ENCODE measurements around the gene APBB2.

Gene APBB2

DNA sequence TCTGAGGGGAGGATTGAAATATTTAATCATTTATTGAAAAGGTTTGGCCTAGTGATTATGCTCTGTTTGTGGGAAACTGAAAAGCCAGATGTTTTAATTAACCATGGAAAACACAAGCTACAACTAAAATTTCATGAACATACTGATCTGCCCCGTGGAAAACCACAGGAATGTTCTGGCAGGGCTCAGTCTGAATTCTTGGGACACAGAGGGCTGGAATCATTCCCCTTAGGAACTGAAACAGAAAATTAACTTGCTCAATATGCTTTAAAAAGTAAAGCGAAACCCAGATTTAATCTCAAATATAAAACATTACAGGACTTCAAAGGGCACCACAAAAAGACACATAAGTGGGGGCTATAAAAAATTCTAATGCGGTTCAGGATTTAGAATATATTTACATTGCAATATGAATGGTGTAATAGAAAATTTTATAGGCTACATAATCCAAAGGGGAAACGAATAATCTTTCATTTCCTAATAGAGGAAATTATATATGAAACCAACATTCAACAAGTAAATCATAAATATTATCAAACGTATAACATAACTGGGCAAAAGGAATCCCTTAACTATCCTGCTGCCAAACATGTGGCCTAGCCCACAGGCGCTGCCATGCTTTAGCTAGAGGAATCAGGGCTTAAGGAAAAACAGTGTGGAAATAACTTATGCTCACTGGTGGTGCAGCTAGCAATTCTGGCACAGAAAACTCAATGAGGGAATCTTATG lies 70.9 kb downstream of the APBB2 start:
- Histone ChIP-seq H3K36me3 (ENCODE audit: control insufficient read depth, low read depth, low read length) (no peaks in the 10 kb centered on the region), H3K9me3 (ENCODE audit: control insufficient read depth, low read depth, low read length) (no peaks in the 10 kb centered on the region), H3K27ac (ENCODE audit: low read length) (no peak overlapping the region), H3K4me3 (ENCODE audit: low read length) (no peak overlapping the region), H3K9ac (ENCODE audit: low read length) (no peak overlapping the region), H3K27me3 (ENCODE audit: control insufficient read depth, insufficient read depth, low read length) (no peaks in the 10 kb centered on the region), H3K4me1 (ENCODE audit: control insufficient read depth, low read depth, low read length) (peaks cover 15% of the 10 kb centered on the region)

DNA sequence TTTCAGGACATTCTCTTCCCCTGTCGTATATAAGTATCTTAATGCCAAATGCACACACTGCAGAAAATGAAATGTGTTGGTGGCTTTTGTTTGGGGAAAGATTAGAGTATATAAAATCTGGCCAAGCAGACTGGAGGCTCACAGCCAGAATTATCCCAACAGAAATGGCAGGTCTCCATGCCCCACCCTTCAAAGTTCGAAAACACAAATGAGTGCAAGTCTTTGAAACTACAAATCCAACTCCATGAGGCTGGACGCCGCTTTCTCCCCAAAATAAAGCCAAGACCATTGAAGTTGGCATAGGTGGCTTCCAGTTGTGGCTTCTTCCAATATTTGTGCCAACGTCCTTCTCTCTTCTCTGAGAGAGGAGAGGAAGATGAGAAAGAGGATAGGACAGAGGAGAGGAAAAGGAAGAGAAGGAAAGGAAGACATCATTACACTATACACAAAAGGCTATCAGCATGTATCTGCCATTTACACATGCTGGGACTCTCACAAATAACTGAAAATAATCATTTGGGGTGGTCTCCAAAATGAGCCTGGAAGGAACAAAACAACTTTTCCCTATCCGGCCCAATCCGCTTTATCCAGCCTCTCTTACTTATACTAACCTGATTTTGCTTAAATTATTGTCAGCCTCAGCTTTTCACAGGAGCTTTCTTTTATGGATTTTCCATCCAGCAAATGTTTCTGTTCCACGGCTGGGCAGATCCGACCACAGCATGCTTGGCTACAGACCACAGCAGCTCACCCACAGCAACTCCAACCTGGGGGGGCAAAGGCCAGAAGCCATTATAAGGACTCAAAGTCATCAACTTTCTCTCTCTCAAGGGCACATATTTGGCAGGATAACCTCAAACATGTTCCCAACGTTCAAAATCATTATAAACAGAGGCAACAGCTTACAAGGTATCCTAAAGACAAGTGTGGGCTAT lies 71.7 kb downstream of the APBB2 start:
- Histone ChIP-seq H3K36me3 (ENCODE audit: control insufficient read depth, low read depth, low read length) (no peaks in the 10 kb centered on the region), H3K9ac (ENCODE audit: low read length) (no peak overlapping the region), H3K9me3 (ENCODE audit: control insufficient read depth, low read depth, low read length) (no peaks in the 10 kb centered on the region), H3K4me1 (ENCODE audit: control insufficient read depth, low read depth, low read length) (peaks cover 15% of the 10 kb centered on the region), H3K4me3 (ENCODE audit: low read length) (no peak overlapping the region), H3K27me3 (ENCODE audit: control insufficient read depth, insufficient read depth, low read length) (no peaks in the 10 kb centered on the region), H3K27ac (ENCODE audit: low read length) (no peak overlapping the region)

DNA sequence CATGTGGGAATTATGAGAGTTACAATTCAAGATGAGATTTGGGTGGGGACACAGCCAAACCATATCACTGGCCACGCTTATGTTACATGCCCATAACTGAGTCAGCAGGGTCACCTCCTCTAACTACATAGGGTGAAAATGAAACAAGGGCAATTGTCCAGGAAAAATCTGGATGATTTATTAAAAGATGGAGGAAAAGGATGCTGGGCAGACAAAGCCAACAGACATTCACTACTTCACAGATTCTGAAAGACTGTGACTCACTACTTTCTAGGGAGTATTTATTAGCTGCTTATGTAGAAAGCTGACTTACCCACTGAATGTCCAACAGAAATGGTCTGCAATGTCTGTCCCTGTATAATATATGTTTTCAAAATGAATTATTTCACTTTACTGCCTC lies 72.4 kb downstream of the APBB2 start:
- H3K4me1 ChIP-seq (ENCODE audit: control insufficient read depth, low read depth, low read length), result peaks cover 11% of the 10 kb centered on the region
- H3K27me3 ChIP-seq (ENCODE audit: control insufficient read depth, insufficient read depth, low read length), result no peaks in the 10 kb centered on the region
- no peaks in the 10 kb centered on the region for H3K36me3 ChIP-seq (ENCODE audit: control insufficient read depth, low read depth, low read length)
- H3K4me3 ChIP-seq (ENCODE audit: low read length), result no peak overlapping the region
- no peak overlapping the region for H3K9ac ChIP-seq (ENCODE audit: low read length)
- H3K27ac ChIP-seq (ENCODE audit: low read length), result no peak overlapping the region
- H3K9me3 ChIP-seq (ENCODE audit: control insufficient read depth, low read depth, low read length), result no peaks in the 10 kb centered on the region

DNA sequence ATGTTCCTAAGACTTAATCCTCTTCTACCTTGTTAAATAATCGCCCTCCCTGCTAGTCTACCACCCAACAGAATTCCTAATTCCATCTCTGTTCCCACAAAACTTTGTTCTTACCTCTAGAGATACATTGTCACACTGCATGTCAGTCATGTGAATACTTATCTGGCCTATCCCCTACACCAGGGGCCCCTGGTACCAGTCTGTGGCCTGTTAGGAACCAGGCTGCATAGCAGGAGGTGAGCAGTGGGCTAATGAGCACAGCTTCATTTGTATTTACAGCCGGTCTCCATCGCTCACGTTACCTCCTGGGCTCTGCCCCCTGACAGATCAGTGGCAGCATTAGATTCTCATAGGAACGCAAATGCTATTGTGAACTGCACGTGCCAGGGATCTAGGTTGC lies 73.9 kb downstream of the APBB2 start:
- Histone ChIP-seq H3K9ac (ENCODE audit: low read length) (no peak overlapping the region), H3K27ac (ENCODE audit: low read length) (no peak overlapping the region), H3K9me3 (ENCODE audit: control insufficient read depth, low read depth, low read length) (no peaks in the 10 kb centered on the region), H3K27me3 (ENCODE audit: control insufficient read depth, insufficient read depth, low read length) (no peaks in the 10 kb centered on the region), H3K36me3 (ENCODE audit: control insufficient read depth, low read depth, low read length) (no peaks in the 10 kb centered on the region), H3K4me1 (ENCODE audit: control insufficient read depth, low read depth, low read length) (peaks cover 11% of the 10 kb centered on the region), H3K4me3 (ENCODE audit: low read length) (no peak overlapping the region)

DNA sequence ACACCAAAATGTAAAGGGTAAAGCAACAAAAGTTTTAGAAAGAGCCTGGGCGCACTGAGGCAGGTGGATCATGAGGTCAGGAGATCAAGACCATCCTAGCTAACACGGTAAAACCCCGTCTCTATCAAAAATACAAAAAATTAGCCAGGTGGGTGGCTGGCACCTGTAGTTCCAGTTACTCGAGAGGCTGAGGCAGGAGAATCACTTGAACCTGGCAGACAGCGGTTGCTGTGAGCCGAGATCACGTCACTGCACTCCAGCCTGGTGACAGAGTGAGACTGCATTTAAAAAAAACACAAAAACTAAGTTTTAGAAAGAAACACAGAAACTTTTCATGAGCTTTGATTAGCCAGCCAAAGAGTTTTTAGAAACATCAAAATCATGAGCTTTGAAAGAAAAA lies 76.5 kb downstream of the APBB2 start:
- no peak overlapping the region for H3K27ac ChIP-seq (ENCODE audit: low read length)
- H3K9me3 ChIP-seq (ENCODE audit: control insufficient read depth, low read depth, low read length), result no peaks in the 10 kb centered on the region
- no peak overlapping the region for H3K9ac ChIP-seq (ENCODE audit: low read length)
- no peak overlapping the region for H3K4me3 ChIP-seq (ENCODE audit: low read length)
- H3K4me1 ChIP-seq (ENCODE audit: control insufficient read depth, low read depth, low read length), result peaks cover 32% of the 10 kb centered on the region
- no peaks in the 10 kb centered on the region for H3K36me3 ChIP-seq (ENCODE audit: control insufficient read depth, low read depth, low read length)
- H3K27me3 ChIP-seq (ENCODE audit: control insufficient read depth, insufficient read depth, low read length), result no peaks in the 10 kb centered on the region

DNA sequence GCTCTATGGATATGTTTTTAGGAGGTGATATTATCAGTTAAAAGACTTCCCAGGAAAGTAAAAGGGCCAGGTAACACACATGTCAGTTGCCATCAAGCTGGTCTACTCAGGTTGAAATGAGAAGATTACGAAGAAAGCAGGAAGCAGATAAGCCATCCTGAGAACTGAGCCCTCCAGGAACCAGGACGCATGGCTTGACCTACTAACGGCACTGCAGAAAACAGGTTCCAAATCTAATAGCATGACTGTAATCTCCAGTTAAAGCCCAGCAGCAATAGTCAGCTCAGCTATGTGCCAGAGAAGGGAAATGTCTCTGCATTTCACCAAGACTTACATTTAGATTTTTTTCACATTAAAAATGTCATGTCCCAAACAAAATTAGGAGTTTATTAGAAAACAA lies 77.9 kb downstream of the APBB2 start:
- H3K9me3 ChIP-seq (ENCODE audit: control insufficient read depth, low read depth, low read length), result no peaks in the 10 kb centered on the region
- H3K4me1 ChIP-seq (ENCODE audit: control insufficient read depth, low read depth, low read length), result peaks cover 35% of the 10 kb centered on the region
- H3K9ac ChIP-seq (ENCODE audit: low read length), result no peak overlapping the region
- no peak overlapping the region for H3K27ac ChIP-seq (ENCODE audit: low read length)
- H3K36me3 ChIP-seq (ENCODE audit: control insufficient read depth, low read depth, low read length), result no peaks in the 10 kb centered on the region
- no peaks in the 10 kb centered on the region for H3K27me3 ChIP-seq (ENCODE audit: control insufficient read depth, insufficient read depth, low read length)
- H3K4me3 ChIP-seq (ENCODE audit: low read length), result no peak overlapping the region

DNA sequence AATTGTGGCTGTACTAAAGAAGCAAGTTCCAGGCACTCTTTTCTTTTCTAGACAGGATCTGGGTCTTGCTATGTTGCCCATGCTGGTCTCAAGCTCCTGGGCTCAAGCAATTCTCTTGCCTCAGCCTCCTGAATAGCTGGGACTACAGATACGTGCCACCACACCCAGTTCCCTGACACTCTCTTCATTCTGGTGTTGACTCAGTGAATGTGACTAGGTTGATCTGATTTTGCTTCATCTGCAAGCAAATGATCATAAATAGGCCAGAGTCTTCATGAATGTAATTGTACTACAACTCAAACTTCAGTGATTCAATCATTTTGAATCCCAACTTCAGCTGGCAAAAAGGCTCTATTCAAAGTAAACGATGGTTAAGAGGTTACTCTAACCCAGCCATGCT lies 78.5 kb downstream of the APBB2 start:
- H3K36me3 ChIP-seq (ENCODE audit: control insufficient read depth, low read depth, low read length), result no peaks in the 10 kb centered on the region
- no peaks in the 10 kb centered on the region for H3K9me3 ChIP-seq (ENCODE audit: control insufficient read depth, low read depth, low read length)
- no peak overlapping the region for H3K4me3 ChIP-seq (ENCODE audit: low read length)
- H3K27me3 ChIP-seq (ENCODE audit: control insufficient read depth, insufficient read depth, low read length), result no peaks in the 10 kb centered on the region
- H3K4me1 ChIP-seq (ENCODE audit: control insufficient read depth, low read depth, low read length), result peaks cover 35% of the 10 kb centered on the region
- H3K9ac ChIP-seq (ENCODE audit: low read length), result no peak overlapping the region
- no peak overlapping the region for H3K27ac ChIP-seq (ENCODE audit: low read length)

DNA sequence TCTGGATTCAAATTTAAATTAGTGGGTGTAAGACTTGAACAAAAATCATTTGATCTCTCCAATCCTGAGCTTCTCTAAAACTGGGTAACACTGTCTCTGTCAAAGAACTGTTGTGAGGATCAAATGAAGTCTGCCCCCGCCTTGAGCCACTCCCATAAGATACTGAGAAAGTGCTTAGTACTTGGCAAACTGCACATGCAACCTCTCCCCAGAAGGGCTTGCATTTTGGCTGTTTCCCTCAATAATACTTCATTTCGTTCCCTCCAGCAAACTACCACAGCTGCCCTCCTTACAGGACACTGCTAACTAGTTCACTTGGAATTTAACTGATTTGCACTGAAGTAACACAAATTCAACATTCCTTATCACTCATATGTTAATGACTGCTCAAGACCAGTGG lies 79.8 kb downstream of the APBB2 start:
- Histone ChIP-seq H3K9ac (ENCODE audit: low read length) (no peak overlapping the region), H3K4me3 (ENCODE audit: low read length) (peak overlapping the region; percentile 4), H3K36me3 (ENCODE audit: control insufficient read depth, low read depth, low read length) (no peaks in the 10 kb centered on the region), H3K9me3 (ENCODE audit: control insufficient read depth, low read depth, low read length) (no peaks in the 10 kb centered on the region), H3K4me1 (ENCODE audit: control insufficient read depth, low read depth, low read length) (peaks cover 31% of the 10 kb centered on the region), H3K27me3 (ENCODE audit: control insufficient read depth, insufficient read depth, low read length) (no peaks in the 10 kb centered on the region), H3K27ac (ENCODE audit: low read length) (peak overlapping the region; percentile 56)

DNA sequence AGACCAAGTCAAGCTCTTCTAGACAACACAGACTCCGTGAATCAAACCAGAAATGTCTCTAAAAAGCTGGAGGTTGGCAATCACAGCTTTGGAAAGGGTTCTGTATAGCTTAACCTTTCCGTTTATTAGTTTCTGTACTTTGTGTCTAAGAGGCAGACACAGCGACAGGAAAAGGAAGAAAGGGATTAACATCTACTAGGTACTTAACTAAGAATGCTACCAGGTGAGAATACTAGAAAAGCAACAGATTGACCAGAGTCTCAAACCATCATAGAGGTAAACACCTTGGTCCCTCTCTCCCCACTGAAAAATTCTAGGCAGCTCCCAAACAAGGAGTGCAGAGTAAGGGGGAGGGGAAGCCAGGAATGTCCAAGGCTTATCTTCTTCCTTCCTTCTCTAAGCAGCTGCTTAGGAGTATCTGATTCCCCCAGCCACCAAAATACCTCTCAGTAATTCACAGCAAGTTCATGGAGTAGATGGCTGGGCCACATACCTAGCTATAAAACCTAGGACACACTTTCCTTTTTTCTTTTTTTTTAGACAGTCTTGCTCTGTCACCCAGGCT lies 80.8 kb downstream of the APBB2 start:
- H3K36me3 ChIP-seq (ENCODE audit: control insufficient read depth, low read depth, low read length), result no peaks in the 10 kb centered on the region
- no peaks in the 10 kb centered on the region for H3K9me3 ChIP-seq (ENCODE audit: control insufficient read depth, low read depth, low read length)
- no peak overlapping the region for H3K27ac ChIP-seq (ENCODE audit: low read length)
- no peak overlapping the region for H3K9ac ChIP-seq (ENCODE audit: low read length)
- H3K27me3 ChIP-seq (ENCODE audit: control insufficient read depth, insufficient read depth, low read length), result no peaks in the 10 kb centered on the region
- peaks cover 31% of the 10 kb centered on the region for H3K4me1 ChIP-seq (ENCODE audit: control insufficient read depth, low read depth, low read length)
- H3K4me3 ChIP-seq (ENCODE audit: low read length), result no peak overlapping the region

DNA sequence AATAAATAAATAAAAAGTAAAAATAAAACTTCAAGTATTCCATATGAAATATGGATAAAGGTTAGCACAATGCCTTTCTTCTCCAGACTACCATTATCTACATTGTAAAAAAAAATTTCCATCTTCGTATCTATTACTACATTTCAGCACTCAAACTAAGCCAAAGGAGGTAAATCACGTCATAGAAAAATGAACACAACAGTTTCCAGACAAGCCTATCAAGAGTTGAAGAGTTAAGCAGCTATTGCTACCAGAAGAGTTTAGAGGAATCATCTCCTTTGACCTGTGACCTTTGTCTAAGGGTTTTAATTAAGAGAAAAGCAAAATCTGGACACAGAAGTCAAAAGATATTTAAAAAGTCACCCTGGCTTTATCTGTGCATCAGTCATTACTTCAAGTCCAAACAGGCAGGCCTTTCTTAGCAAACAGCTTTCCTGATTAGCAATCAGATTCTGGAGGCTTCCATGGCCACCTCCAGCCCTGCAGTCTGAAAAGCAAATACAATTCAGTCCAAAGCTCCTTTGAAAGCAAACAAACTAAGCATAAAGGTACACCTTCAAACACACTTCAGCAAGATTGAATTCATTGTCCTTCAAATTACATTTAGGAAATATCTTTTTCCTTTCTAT lies 82.2 kb downstream of the APBB2 start:
- Histone ChIP-seq H3K27ac (ENCODE audit: low read length) (no peak overlapping the region), H3K9ac (ENCODE audit: low read length) (no peak overlapping the region), H3K27me3 (ENCODE audit: control insufficient read depth, insufficient read depth, low read length) (no peaks in the 10 kb centered on the region), H3K4me1 (ENCODE audit: control insufficient read depth, low read depth, low read length) (peaks cover 31% of the 10 kb centered on the region), H3K36me3 (ENCODE audit: control insufficient read depth, low read depth, low read length) (no peaks in the 10 kb centered on the region), H3K4me3 (ENCODE audit: low read length) (no peak overlapping the region), H3K9me3 (ENCODE audit: control insufficient read depth, low read depth, low read length) (no peaks in the 10 kb centered on the region)

DNA sequence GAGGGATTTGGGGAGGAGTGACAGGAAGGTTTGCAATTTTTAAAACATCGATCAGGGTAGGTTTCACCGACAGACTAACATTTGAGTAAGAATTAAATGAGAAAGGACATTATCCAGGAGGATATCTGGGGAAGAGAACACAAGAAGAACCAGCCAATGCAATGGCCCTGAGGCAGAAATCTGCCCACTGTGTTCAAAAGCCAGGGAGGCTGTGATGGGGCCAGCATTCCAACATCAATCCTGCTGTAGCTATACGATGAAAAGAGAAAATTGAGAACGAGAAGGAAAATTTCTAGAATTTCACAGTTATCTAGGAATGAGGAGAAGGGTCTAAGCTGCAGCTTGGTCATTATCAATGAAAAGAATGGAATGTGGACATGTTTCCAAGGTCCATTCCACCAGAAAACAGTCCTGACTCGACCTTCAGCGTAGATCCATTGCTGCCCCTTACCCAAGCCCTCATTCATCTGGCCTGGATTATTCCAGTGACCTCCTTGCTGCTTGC lies 84.4 kb downstream of the APBB2 start:
- H3K4me3 ChIP-seq (ENCODE audit: low read length), result no peak overlapping the region
- no peak overlapping the region for H3K9ac ChIP-seq (ENCODE audit: low read length)
- H3K27ac ChIP-seq (ENCODE audit: low read length), result no peak overlapping the region
- H3K27me3 ChIP-seq (ENCODE audit: control insufficient read depth, insufficient read depth, low read length), result no peaks in the 10 kb centered on the region
- peaks cover 25% of the 10 kb centered on the region for H3K4me1 ChIP-seq (ENCODE audit: control insufficient read depth, low read depth, low read length)
- H3K9me3 ChIP-seq (ENCODE audit: control insufficient read depth, low read depth, low read length), result no peaks in the 10 kb centered on the region
- H3K36me3 ChIP-seq (ENCODE audit: control insufficient read depth, low read depth, low read length), result no peaks in the 10 kb centered on the region

All from iPS-18a (cell line).